HG03442 (cell line): ENCODE results near the gene SAMD10.

Experiments
- ATAC-seq: cut with Tn5 transposase; IDR thresholded peaks from one replicate; pipeline ENCODE4 v1.9.1; 2021; ENCODE audit warnings: mild to moderate bottlenecking, moderate library complexity; ENCODE audit not compliant: unreplicated experiment

The SAMD10 gene

DNA sequence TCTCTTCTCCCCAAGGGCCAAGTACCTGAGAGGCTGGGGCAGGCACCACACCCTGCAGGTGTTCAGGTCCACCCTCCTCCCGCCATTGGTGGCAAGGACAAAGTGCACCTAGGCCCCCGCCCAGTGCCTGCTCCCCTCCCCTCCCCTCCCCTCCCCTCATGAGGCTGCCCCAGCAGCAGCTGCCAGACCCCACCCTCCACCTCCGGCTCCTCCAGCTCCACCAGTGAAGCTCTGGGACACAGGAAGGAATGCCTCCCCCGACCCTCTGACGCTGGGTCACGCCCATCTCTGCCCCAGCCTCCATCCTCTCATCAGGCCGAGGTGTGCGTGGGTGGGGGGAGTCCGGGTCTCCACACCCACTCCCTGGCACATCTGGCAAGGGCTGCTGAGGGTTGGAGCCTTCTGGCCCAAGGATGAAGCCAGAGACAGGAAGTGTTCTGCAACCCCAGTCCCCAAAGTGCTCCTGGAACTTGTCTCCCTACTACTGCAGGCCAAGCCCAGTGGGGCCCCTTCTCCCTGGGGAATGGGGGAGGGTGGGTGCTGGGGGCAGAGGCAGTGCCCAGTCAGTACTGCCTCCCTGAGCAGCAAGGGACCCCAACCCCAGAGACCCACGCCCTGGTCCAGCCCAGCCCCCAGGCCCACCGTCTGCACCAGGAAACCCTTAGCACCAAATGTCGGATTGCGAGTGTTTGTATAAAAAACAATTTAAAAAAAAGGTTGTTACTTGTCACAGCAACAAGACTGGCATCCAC, 21.6 kb downstream of the SAMD10 start:
- no peak for ATAC-seq

DNA sequence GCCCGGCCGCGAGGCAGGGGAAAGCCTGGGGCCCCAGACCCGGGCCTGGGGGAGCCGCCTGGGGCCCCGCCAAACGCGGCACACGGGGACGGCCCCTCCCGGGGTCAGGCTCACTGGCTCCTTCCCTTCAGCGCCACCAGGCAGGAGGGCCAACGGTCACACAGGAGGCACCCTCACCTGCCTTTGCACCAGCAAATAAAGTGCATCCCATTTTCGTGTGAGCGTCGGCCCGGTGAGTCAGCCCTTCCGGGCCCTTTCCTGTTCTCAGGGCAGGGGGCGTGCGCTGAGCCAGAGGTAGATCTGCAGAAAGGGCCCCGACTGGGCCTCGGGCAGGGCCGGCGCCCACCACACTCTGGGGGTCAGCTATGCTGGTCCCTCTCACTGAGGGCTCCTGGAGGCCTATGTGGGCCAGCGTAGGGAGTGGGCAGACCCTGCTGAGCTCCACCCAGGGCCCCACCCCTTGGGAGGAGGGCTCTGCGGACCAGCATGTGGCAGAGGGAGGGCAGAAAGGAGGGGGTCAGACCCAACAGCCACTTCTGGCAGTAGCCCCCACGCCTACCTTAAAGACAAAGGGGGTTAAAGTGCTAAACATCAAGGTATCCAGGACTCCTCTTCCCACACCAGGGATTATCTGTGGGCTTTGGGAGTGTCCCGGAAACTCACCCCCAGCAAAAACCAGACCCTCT, 22.3 kb downstream of the SAMD10 start:
- ATAC-seq, result peak; percentile 12

DNA sequence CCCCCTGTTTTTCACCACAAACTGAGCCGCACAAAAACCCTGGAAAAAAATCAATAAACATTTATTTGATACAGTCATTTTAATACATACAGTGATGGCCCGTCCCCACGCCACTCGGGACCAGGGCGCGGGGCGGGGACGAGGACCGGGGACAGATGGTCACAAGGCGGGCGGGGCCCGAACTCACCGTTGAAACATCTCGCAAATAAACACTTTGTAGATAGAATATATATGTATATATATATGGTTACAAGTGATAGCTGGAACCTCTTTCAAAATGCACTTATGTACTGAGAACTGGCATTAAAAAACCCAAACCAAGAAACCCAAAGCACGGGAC, 22.8 kb downstream of the SAMD10 start:
- peak; percentile 12 for ATAC-seq

DNA sequence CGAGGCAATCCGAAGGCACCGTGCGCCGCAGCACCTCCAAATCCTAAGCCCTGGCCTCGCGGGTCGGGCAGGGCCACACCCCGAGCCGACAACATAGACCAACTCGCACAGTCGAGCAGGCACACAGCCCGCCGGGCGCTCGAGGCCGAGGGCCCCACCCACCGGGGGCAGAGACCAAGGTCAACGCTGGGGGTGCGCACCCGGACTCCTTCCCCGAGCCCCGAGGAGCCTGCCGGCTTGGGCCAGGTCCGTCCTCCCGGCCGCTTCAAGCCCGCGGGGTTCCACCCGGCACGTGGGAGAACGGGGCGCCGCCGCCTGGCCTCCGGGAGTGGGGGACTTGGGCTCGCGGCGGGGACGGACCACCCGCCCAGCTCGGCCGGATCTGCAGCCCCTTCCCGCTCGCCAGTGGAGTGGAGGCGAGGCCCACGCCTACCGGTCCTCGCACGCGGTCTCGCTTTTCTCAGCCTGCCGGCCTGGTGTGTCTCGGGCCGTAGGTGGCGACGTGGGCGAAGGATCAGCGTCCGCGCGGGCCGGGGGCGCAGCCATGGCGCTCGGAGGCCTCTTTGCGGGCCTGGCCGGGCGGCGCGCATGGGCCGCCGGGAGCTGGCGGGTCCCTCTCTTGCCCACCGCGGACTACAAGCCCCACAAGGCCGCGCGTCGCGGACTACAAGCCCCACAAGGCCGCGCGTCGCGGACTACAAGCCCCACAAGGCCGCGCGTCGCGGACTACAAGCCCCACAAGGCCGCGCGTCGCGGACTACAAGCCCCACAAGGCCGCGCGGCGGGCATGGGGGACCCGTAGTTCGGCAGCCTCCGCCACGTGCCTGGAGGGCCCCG, 23.4 kb downstream of the SAMD10 start, which contains the start of gene UCKL1:
Gene UCKL1 (minus strand): TSS at position 590 of the 837 bp plus-strand sequence. CDS start 44 bp downstream, at position 546.
- ATAC-seq, result peak; percentile 63

DNA sequence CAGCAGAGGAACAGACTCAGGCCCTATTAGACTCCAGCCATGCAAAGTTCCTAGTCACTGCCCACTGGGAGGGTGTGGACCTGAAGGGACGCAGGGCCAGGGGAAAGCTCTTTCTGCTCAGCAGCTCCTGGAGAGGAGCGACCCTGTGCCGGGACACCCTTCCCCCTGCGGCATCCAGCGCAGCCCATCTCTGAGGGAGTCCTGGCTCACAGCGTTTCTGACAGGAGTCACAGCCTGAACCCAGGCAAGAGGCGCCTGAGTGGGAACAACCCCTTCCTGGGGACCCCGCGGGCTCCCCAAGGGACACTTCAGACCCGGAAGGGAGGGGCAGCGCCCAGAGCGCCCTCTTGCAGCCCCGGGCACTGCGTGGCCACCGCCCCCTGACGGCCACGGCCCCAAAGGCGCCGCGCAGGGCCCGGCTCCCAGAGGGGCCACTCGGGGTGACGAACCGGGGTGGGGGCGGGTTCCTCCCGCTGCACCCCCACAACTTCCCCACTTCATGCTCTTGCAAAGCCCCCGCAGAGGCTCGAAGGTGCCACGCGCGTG, 24.1 kb downstream of the SAMD10 start:
- peak; percentile 15 for ATAC-seq

DNA sequence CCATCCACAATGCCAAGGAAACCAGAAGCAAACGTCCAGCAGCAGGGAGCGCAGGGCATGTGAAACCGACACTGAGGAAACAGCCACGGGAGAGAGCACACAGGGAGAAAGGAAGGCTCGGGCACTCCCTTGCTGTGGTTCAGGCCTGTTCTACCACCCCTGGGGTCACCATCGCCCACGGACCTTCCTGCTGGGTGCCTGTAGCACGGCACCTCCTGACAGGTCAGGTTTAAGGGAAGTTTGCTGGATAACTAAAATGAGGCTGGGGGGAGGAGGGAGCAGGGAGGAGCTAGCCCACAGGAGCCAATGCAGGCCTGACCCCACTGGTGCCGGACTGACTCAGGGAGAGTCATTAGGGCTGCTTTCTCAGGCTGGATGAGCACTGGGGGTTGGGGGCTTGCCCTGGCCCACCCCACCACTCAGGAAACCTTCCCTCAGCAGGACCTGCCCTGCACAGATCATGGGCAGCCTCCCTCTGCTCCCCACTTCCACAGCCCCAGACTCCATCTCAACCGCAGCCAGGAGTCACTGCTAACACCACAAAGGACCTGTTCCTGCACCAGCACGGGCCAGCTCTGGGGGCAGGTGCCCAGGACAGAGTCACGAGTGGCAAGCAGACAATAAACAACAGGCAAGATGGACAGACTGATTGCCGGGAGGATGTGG, 25.5 kb downstream of the SAMD10 start:
- no peak for ATAC-seq

- no peak for ATAC-seq
These were observed 26.7 kb downstream of the SAMD10 start for GRCh38 chr20:63952769-63953168.

GRCh38 chr20:63952210-63952535, 27.3 kb downstream of the SAMD10 start:
- ATAC-seq, result no peak

DNA sequence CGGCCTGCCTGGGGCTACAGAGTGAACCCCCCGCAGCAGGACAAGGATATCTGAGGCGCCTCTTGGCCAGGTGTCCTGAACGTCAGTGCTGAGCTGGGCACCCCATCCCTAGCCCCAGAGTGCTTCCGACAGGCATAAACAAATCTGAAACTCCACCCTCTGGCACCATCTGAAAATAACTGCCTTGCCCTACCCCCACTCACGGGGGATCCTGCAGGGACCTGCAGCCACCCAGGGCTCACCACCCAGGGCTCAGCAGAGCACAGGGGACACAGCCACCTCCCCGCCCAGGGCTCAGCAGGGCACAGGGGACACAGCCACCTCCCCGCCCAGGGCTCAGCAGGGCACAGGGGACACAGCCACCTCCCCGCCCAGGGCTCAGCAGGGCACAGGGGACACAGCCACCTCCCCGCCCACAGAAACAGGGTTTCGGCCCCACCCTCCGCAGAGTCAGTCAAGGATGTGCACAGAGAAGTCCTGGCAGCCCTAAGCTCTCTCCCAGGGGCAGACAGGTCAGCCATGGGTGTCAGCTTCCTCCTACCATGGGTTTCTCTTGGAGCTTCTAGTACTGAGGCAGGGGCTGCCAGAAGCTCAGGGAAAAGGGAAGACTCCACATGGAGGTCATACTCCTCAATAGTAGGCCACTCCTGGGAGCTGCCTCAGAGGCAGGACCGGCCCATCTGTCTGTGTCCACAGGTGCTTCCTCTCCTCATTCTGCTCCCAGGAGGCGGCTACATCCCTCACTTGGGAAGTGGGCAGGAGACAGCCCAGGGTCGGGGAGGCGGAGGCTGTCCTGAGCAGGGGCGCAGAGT, 27.8 kb downstream of the SAMD10 start:
- ATAC-seq, result no peak

GRCh38 chr20:63950701-63951397, 28.6 kb downstream of the SAMD10 start:
- ATAC-seq, result no peak

DNA sequence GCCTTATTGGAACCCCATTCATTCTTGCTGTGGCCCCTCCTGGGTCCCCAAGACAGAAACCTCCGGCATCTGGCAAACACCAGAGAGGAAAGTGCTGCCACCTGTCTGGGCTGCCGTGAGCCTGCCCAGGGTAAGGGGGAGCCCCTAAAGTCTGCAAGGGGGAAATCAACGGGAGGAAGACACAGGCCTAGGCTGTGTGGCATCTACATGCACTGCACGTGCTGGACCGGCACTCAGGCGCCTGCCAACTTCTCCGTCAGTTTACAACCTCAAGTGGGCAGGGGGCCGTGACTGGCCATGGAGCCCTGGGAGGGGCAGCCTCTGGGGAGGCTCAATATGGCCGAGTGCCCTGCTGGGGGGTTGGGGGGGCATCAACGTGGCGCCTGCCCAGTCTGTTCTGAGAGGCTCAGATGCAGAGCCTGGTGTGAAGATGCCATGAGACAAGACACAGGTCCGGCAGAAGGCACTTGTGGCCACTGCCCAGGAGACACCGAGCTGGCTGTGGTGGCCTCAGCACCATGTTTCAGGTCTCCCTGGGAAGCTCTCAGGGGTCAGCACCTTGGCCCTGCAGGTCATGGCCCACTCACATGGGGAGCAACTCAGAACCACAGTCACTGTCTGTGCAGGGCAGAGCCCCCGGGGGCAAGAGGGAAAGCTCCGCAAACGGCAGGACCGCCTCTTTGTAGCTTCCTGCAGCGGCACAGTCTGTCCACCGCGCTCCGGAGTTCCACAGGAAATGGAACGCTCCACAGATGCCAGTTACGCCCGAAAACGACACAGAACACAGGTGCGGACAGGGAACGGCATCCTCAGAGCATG, 31.6 kb downstream of the SAMD10 start:
- ATAC-seq, result no peak

DNA sequence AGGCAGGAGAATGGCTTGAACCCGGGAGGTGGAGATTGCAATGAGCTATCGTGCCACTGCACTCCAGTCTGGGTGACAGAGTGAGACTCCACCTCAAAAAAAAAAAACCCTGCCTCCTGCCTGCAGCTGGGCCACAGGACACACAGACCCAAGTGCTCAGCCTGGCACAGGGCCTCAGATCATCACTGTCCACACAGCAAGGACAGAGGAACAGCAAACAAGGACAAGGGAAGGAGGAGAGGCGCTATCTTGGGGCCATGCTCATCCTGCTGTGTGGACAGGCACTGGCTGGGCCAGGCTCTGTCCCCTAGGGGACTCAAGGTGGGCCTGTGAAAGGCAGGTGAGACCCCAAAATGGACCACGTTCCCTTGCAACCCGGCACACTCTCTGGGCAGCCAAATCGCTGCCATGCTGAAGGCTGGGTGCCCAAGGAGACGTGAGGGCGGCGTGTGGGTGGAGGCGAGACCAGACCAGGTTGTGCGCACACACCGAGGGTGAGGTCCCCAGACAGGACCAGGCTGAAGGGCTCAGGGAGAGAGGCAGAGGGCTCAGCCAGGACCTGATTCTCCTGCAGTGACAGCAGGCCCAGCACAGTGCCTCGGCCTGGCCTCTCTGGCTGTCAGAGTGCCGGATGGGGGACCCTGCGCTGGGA, 32.3 kb downstream of the SAMD10 start:
- ATAC-seq, result no peak

- no peak for ATAC-seq
These were observed 33.2 kb downstream of the SAMD10 start for GRCh38 chr20:63945921-63946920.

DNA sequence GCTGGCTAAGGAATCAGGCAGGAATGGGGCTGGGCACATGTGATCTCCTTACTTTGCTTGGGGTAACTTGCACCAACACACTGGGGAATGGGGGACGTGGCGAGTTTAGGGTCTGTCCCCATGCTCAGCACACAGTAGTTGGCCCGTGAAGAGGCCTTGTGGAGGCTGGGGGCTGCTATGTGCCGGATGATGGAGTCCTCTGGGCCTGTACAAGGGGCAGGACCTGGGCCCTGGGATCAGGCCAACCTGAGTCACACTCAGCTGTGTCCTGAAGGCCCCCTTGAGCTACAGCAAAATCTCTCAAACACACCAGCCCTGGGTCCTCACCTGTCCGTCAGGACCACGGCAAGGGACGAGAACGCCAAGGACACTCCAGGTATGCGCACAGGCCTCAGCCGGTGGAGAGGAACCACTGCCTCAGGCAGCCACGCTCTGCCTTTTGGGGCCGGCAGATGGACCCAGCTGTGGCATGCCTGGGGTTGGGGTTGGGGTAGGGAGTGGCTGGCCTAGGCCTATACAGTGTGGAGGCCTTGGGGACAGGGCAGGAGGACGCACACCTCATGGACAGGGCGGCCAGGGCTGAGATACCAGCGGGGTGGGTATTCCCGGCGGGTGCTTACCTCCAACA, 34.3 kb downstream of the SAMD10 start:
- ATAC-seq, result no peak

- no peak for ATAC-seq
These were observed 35.1 kb downstream of the SAMD10 start for GRCh38 chr20:63944078-63944941.

DNA sequence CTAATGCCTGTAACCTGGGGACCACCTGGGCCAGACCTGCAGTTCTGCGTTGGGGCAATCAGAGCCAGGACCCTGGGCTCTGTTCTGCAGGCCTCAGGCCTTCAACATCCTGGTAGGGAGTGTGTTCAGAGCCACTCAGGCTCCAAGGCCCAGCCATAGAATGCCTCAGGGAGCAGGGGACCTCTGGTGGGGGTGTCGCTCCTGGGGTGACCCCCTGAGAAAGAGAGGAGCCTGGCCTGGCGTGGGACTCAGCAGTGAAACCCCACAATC, 35.7 kb downstream of the SAMD10 start:
- ATAC-seq, result no peak
